ENCODE results near the gene MYO1F.
"Not testable (repeated sequence)": the region's sequence is repeated elsewhere in the genome, so short reads cannot be mapped to it uniquely, and the experiment has no call there.

MYO1F gene

GRCh38 chr19:8515317-8515716 lies 61.9 kb downstream of the MYO1F start:
- DNase-seq, result no peak

GRCh38 chr19:8514505-8515009 lies 62.7 kb downstream of the MYO1F start:
- not testable (repeated sequence) for DNase-seq

GRCh38 chr19:8513687-8514504 lies 63.3 kb downstream of the MYO1F start, which contains the start of gene ZNF414:
Gene ZNF414 (minus strand): TSS chr19:8514167. CDS start chr19:8514046, 121 bp downstream.
- DNase-seq, result peak; percentile 79 to 99 (median 96)

- DNase-seq, result peak in 1 of 14 donors; percentile 42
Observed at GRCh38 chr19:8513036-8513686, 64.1 kb downstream of the MYO1F start.

- DNase-seq, result no peak
Observed at GRCh38 chr19:8512115-8512967, 64.9 kb downstream of the MYO1F start.

GRCh38 chr19:8511573-8512101 lies 65.6 kb downstream of the MYO1F start:
- DNase-seq, result no peak

- DNase-seq, result no peak
Observed at GRCh38 chr19:8510589-8511115, 66.6 kb downstream of the MYO1F start.

- peak in 1 of 14 donors; percentile 49 for DNase-seq
Observed at GRCh38 chr19:8506402-8506957, 70.8 kb downstream of the MYO1F start.

GRCh38 chr19:8505680-8506401 lies 71.4 kb downstream of the MYO1F start:
- peak in 13 of 14 donors; percentile 19 to 86 (median 62) for DNase-seq

- no peak for DNase-seq
Observed at GRCh38 chr19:8504919-8505318, 72.3 kb downstream of the MYO1F start.

GRCh38 chr19:8504171-8504570 lies 73.1 kb downstream of the MYO1F start:
- DNase-seq, result no peak

GRCh38 chr19:8503510-8503909 lies 73.7 kb downstream of the MYO1F start:
- peak in 1 of 14 donors; percentile 27 for DNase-seq

- no peak for DNase-seq
Observed at GRCh38 chr19:8501981-8502380, 75.3 kb downstream of the MYO1F start.

- no peak for DNase-seq
Observed at GRCh38 chr19:8501516-8501915, 75.7 kb downstream of the MYO1F start.

GRCh38 chr19:8500158-8500557 lies 77.1 kb downstream of the MYO1F start:
- peak in 5 of 14 donors; percentile 16 to 32 (median 17) for DNase-seq

- no peak for DNase-seq
Observed at GRCh38 chr19:8499048-8499833, 78.0 kb downstream of the MYO1F start.

- no peak for DNase-seq
Observed at GRCh38 chr19:8498295-8498694, 78.9 kb downstream of the MYO1F start.

GRCh38 chr19:8494158-8494557 lies 83.1 kb downstream of the MYO1F start:
- peak in 4 of 14 donors; percentile 9 to 25 (median 12) for DNase-seq

GRCh38 chr19:8491574-8491973 lies 85.7 kb downstream of the MYO1F start:
- no peak for DNase-seq

- DNase-seq, result no peak
Observed at GRCh38 chr19:8490873-8491272, 86.4 kb downstream of the MYO1F start.
